SHP77 (cell line): ENCODE data around the gene NKAIN4.
"Not testable (repeated sequence)": the region's sequence is repeated elsewhere in the genome, so short reads cannot be mapped to it uniquely, and the experiment has no call there.

Experiments
- DNase-seq, 2 experiments: peaks; one replicate each; lab custom pipeline; 2025; lab: John Stamatoyannopoulos, UW

The NKAIN4 gene

GRCh38 chr20:63235399-63235983, 18.8 kb downstream of the NKAIN4 start, which contains the start of gene BIRC7:
Gene BIRC7 (plus strand): TSS chr20:63235905. CDS start chr20:63236097, 192 bp downstream.
- DNase-seq: no peak

GRCh38 chr20:63234693-63235398, 19.4 kb downstream of the NKAIN4 start:
- peak; percentile 51 to 64 for DNase-seq

- DNase-seq: no peak
Observed at GRCh38 chr20:63233924-63234323, 20.3 kb downstream of the NKAIN4 start.

GRCh38 chr20:63233061-63233344, 21.3 kb downstream of the NKAIN4 start:
- no peak for DNase-seq

- DNase-seq: no peak
Observed at GRCh38 chr20:63232235-63233060, 21.8 kb downstream of the NKAIN4 start.

GRCh38 chr20:63230800-63231268, 23.4 kb downstream of the NKAIN4 start:
- DNase-seq: peak; percentile 86 to 93

GRCh38 chr20:63228806-63229205, 25.5 kb downstream of the NKAIN4 start:
- DNase-seq: no peak

- no peak for DNase-seq
Observed at GRCh38 chr20:63227260-63227659, 27.0 kb downstream of the NKAIN4 start.

- no peak for DNase-seq
Observed at GRCh38 chr20:63226042-63226943, 28.0 kb downstream of the NKAIN4 start.

- no peak for DNase-seq
Observed at GRCh38 chr20:63225082-63225454, 29.2 kb downstream of the NKAIN4 start.

GRCh38 chr20:63224412-63225081, 29.7 kb downstream of the NKAIN4 start:
- DNase-seq: peak; percentile 76 to 90

GRCh38 chr20:63223826-63224207, 30.4 kb downstream of the NKAIN4 start:
- DNase-seq: no peak

- peak; percentile 65 to 66 for DNase-seq
Observed at GRCh38 chr20:63223121-63223825, 31.0 kb downstream of the NKAIN4 start.

- no peak for DNase-seq
Observed at GRCh38 chr20:63222541-63222940, 31.7 kb downstream of the NKAIN4 start.

GRCh38 chr20:63221400-63222053, 32.7 kb downstream of the NKAIN4 start:
- DNase-seq: not testable (repeated sequence)

GRCh38 chr20:63220696-63221399, 33.4 kb downstream of the NKAIN4 start:
- DNase-seq: peak in 1 of 2 experiments; percentile 33

- DNase-seq: no peak
Observed at GRCh38 chr20:63219866-63220521, 34.3 kb downstream of the NKAIN4 start.

GRCh38 chr20:63219447-63219821, 34.8 kb downstream of the NKAIN4 start:
- DNase-seq: no peak
